GM19372 (cell line): Measurements from ENCODE around the gene KLHDC8A.

Source experiments
- ATAC-seq: cut with Tn5 transposase; IDR thresholded peaks from one replicate; pipeline ENCODE4 v1.9.1; 2021; ENCODE audit warnings: mild to moderate bottlenecking, low read depth, moderate library complexity; ENCODE audit not compliant: unreplicated experiment

Gene KLHDC8A

GRCh38 chr1:205321162-205321958 lies 35.4 kb downstream of the KLHDC8A start, which contains the start of gene NUAK2:
TSS of gene NUAK2 (minus strand) at chr1:205321745. CDS start at chr1:205321628, 117 bp downstream.
- ATAC-seq, result no peak

GRCh38 chr1:205319081-205320018 lies 37.4 kb downstream of the KLHDC8A start:
- ATAC-seq, result no peak

GRCh38 chr1:205318231-205318991 lies 38.3 kb downstream of the KLHDC8A start:
- no peak for ATAC-seq

GRCh38 chr1:205317311-205317917 lies 39.3 kb downstream of the KLHDC8A start:
- ATAC-seq, result no peak

- no peak for ATAC-seq
These were observed 40.6 kb downstream of the KLHDC8A start for GRCh38 chr1:205316161-205316566.

GRCh38 chr1:205315008-205315618 lies 41.6 kb downstream of the KLHDC8A start:
- no peak for ATAC-seq

- ATAC-seq, result no peak
These were observed 43.0 kb downstream of the KLHDC8A start for GRCh38 chr1:205313563-205314308.

- ATAC-seq, result no peak
These were observed 43.7 kb downstream of the KLHDC8A start for GRCh38 chr1:205312866-205313562.

GRCh38 chr1:205310976-205311704 lies 45.6 kb downstream of the KLHDC8A start:
- no peak for ATAC-seq

GRCh38 chr1:205309741-205310140 lies 47.0 kb downstream of the KLHDC8A start:
- no peak for ATAC-seq

GRCh38 chr1:205306929-205307566 lies 49.7 kb downstream of the KLHDC8A start:
- ATAC-seq, result no peak

- no peak for ATAC-seq
These were observed 52.0 kb downstream of the KLHDC8A start for GRCh38 chr1:205304695-205305070.

GRCh38 chr1:205304046-205304694 lies 52.6 kb downstream of the KLHDC8A start:
- no peak for ATAC-seq

GRCh38 chr1:205303247-205303888 lies 53.4 kb downstream of the KLHDC8A start:
- ATAC-seq, result no peak

GRCh38 chr1:205301842-205302588 lies 54.7 kb downstream of the KLHDC8A start:
- no peak for ATAC-seq
